ENCODE data around the gene BBS12. TPM values are rescaled to one million over a fixed set of nuclear protein-coding genes. Genes with fewer than 3 reads are reported as not detected.
"Not testable (repeated sequence)": the region's sequence is repeated elsewhere in the genome, so short reads cannot be mapped to it uniquely, and the experiment has no call there.

The BBS12 gene
- total and polyA plus RNA-seq, 8 donors, result 0.68 to 2.7 (median 1.2) TPM

DNA sequence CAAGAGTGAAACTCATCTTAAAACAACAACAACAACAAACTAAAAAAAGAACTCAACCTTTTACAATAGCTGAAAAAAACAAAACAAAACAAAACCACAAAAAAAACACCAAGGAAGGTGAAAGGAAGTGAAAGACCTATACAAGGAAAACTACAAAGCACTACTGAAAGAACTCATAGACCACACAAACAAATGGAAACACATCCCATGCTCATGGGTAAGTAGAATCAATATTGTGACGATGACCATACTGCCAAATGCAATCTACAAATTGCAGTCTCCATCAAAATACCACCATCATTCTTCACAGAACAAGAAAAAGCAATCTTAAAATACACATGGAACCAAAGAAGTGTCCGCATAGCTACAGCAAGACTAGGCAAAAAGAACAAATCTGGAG is 52.6 kb downstream of the BBS12 start:
- H3K27me3 ChIP-seq, result no peaks in the 10 kb centered on the region
- H3K36me3 ChIP-seq, result no peaks in the 10 kb centered on the region
- no peaks in the 10 kb centered on the region for H3K9me3 ChIP-seq
- H3K4me1 ChIP-seq, result no peaks in the 10 kb centered on the region
- FAIRE-seq (no peak), DNase-seq (no peak), ATAC-seq (no peak)
- no peak overlapping the region for H3K4me3 ChIP-seq
- no peak overlapping the region for H3K27ac ChIP-seq
- 75 to 88% methylated on average over 2 of the region's 2 CpGs for WGBS, 2 donors
- TF ChIP-seq, protein P1, sequence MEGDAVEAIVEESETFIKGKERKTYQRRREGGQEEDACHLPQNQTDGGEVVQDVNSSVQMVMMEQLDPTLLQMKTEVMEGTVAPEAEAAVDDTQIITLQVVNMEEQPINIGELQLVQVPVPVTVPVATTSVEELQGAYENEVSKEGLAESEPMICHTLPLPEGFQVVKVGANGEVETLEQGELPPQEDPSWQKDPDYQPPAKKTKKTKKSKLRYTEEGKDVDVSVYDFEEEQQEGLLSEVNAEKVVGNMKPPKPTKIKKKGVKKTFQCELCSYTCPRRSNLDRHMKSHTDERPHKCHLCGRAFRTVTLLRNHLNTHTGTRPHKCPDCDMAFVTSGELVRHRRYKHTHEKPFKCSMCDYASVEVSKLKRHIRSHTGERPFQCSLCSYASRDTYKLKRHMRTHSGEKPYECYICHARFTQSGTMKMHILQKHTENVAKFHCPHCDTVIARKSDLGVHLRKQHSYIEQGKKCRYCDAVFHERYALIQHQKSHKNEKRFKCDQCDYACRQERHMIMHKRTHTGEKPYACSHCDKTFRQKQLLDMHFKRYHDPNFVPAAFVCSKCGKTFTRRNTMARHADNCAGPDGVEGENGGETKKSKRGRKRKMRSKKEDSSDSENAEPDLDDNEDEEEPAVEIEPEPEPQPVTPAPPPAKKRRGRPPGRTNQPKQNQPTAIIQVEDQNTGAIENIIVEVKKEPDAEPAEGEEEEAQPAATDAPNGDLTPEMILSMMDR (IDR thresholded peaks at IDR 0.05), result no peak
- intact Hi-C loops (cut with DNase I), result no loop called here

DNA sequence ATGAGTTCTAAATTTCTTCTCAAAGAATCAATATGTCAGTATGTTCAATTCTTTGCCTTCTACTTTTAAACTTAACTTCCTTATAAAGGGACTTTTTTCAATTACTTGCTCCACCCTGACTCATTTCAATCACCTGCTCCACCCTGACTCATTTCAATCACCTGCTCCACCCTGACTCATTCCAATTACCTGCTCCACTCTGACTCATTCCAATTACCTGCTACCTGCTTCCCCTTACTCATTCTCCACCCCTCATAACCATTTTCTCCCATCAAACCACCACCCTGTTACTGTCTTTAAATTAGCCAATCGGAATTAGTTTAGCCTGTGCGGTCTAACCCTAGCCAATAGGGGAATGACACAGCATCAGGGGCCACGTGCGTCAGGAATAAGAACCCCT is 53.8 kb downstream of the BBS12 start:
- DNase-seq; H3K36me3 ChIP-seq; ATAC-seq; H3K27me3 ChIP-seq; H3K9me3 ChIP-seq; FAIRE-seq; H3K4me1 ChIP-seq; H3K4me3 ChIP-seq; H3K27ac ChIP-seq; intact Hi-C loops (cut with DNase I): not testable (repeated sequence)
- 90 to 95% methylated on average over 4 of the region's 4 CpGs for WGBS, 2 donors

DNA sequence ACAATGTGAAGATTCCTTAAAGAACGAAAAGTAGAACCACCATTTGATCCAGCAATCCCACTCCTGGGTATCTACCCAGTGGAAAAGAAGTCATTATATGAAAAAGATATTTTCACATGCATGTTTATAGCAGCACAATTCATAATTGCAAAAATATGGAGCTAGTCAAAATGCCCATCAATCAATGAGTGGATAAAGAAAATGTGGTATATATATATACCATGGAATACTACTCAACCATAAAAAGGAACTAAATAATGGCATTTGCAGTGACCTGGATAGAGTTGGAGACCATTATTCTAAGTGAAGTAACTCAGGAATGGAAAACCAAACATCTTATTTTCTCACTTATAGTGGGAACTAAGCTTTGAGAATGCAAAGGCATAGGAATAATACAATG is 54.4 kb downstream of the BBS12 start:
- H3K27me3 ChIP-seq; H3K4me1 ChIP-seq; H3K9me3 ChIP-seq; intact Hi-C loops (cut with DNase I); FAIRE-seq; DNase-seq; H3K36me3 ChIP-seq; H3K27ac ChIP-seq; H3K4me3 ChIP-seq; ATAC-seq: not testable (repeated sequence)
- WGBS, 2 donors, result 67 to 86% methylated on average over 1 of the region's 1 CpG

DNA sequence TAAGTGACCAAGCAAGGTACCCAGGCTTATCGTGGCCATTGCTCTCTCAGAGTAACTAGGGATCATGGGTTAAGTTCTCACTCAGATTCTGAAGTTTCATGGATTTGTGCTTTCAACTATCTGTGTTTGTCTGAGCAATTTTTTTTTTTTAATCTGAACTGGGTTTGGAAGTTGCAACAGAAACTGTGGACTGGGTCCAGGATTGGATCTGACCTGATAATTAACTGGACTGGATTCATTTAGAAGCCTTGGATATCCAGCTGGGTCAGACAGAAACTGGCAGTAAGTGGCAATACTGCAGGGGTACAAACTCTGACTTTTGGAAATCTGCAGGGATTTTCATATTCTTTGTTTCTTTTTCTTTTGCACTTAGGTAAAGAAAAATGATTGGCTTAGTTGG is 55.4 kb downstream of the BBS12 start:
- Histone ChIP-seq H3K36me3 (no peaks in the 10 kb centered on the region), H3K4me1 (no peaks in the 10 kb centered on the region), H3K4me3 (no peak overlapping the region), H3K27me3 (no peaks in the 10 kb centered on the region), H3K9me3 (no peaks in the 10 kb centered on the region), H3K27ac (no peak overlapping the region)
- no peak for DNase-seq
- 46 to 49% methylated on average over 1 of the region's 1 CpG for WGBS, 2 donors
- no peak for ATAC-seq
- FAIRE-seq, result no peak
- TF ChIP-seq, protein P1 (IDR thresholded peaks at IDR 0.05), result no peak
- intact Hi-C loops (cut with DNase I), result no loop called here

DNA sequence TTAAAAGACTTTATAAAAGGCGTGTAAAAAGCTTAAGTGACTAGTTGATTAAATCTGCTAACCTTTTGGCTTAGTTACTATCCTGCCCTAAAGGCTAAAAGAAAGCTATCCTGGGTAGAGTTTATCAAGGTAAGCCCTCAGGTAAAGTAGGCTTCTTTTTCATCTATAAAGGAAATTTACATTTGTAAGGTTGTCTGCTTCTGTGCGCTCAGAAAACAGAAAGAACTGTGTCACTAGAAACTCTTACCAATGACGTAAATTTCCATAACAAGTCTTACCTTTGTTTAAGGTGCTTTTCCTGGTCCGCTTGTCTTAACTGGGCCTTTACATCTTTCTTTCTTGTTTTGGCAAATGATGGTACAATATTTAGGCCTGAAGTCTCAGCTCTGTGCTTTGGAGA is 56.4 kb downstream of the BBS12 start:
- FAIRE-seq, result no peak
- Histone ChIP-seq H3K36me3 (no peaks in the 10 kb centered on the region), H3K4me1 (no peaks in the 10 kb centered on the region), H3K9me3 (no peaks in the 10 kb centered on the region), H3K27ac (no peak overlapping the region), H3K4me3 (no peak overlapping the region), H3K27me3 (no peaks in the 10 kb centered on the region)
- no peak for ATAC-seq
- DNase-seq, result no peak
- 82 to 88% methylated on average over 4 of the region's 4 CpGs for WGBS, 2 donors
- intact Hi-C loops (cut with DNase I), result no loop called here
- TF ChIP-seq, protein P1 (IDR thresholded peaks at IDR 0.05), result no peak

DNA sequence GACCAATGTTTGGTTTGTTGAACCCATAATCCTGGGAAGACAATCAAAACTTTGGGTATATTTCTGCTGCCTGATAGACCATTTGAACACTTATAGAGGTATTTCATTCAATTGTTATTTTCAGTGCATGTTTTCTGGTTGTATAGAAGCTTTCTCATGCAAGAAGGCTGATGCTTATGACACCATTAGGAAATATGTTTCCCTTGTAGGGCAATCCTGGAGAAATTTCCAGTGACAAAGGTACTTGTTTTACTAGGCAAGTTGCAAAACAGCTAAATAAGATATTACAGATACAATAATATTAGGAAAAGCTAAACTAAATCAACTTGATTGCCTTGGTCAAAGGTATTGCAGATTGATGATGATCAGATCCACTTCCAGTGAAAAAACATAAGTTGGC is 61.3 kb downstream of the BBS12 start:
- FAIRE-seq (no peak), ATAC-seq (no peak), DNase-seq (no peak)
- no peaks in the 10 kb centered on the region for H3K36me3 ChIP-seq
- H3K9me3 ChIP-seq, result no peaks in the 10 kb centered on the region
- H3K27me3 ChIP-seq, result no peaks in the 10 kb centered on the region
- no peaks in the 10 kb centered on the region for H3K4me1 ChIP-seq
- H3K4me3 ChIP-seq, result no peak overlapping the region
- H3K27ac ChIP-seq, result no peak overlapping the region
- intact Hi-C loops (cut with DNase I), result no loop called here
- TF ChIP-seq, protein P1 (IDR thresholded peaks at IDR 0.05), result no peak

Other genes with a start within 250 kb of the BBS12 start
- gene IL21, start 111.6 kb upstream of the BBS12 start, total RNA-seq, result not detected
- gene IL21, start 111.6 kb upstream of the BBS12 start, polyA plus RNA-seq, result not detected
- gene FGF2, start 94.1 kb downstream of the BBS12 start, total RNA-seq, result 1 to 10 TPM in 2 of 6 donors, under 1 TPM in 4; 0.41 to 1.6 (median 0.88) TPM
- gene FGF2, start 94.1 kb downstream of the BBS12 start, polyA plus RNA-seq, result under 1 TPM; 0.49 to 0.59 TPM
- 1 to 10 TPM; 1.6 to 3.0 (median 2.0) TPM for gene NUDT6, start 189.9 kb downstream of the BBS12 start, total RNA-seq
- gene NUDT6, start 189.9 kb downstream of the BBS12 start, polyA plus RNA-seq, result 1 to 10 TPM; 6.8 to 8.2 TPM

All from pancreas (tissue), 10 donors.